ENCODE data around the gene TUBGCP5. TPM values are rescaled to one million over a fixed set of nuclear protein-coding genes. Genes with fewer than 3 reads are reported as not detected.

Gene TUBGCP5
- total RNA-seq, 1 experiment from 2014 or later = 18.8 TPM

DNA sequence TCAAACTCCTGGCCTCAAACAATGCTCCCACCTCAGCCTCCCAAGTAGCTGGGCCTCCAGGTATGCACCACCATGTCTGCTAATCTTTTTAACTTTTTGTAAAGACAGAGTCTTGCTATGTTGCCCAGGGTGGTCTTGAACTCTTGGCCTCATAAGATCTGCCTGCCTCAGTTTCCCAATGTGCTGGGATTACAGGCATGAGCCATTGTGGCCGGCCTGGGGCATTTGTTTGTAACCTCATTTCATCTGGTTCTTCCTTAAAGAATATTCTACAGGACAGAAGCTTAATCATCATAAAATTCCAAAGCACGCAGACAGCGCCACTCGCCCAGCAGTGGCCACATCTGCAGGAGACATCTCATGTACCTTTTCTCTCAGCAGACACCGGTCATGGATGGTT lies 35.6 kb downstream of the TUBGCP5 start (continued):
- TF ChIP-seq ATF3 (CRISPR knock-in tag; conservative IDR thresholded peaks at IDR 0.05) (no peak), ZNF232 (CRISPR knock-in tag; IDR thresholded peaks at IDR 0.05) (no peak), ZNF121 (CRISPR knock-in tag; IDR thresholded peaks at IDR 0.05) (no peak), RORB (CRISPR knock-in tag; IDR thresholded peaks at IDR 0.05) (no peak), GABPB1 (CRISPR knock-in tag; IDR thresholded peaks at IDR 0.05) (no peak), RELA (CRISPR knock-in tag; IDR thresholded peaks at IDR 0.05; ENCODE audit: borderline replicate concordance) (no peak), OVOL2 (CRISPR knock-in tag; IDR thresholded peaks at IDR 0.05; ENCODE audit: borderline replicate concordance) (no peak), ZNF263 (CRISPR knock-in tag; IDR thresholded peaks at IDR 0.05; ENCODE audit: low read depth) (no peak), KAT7 (CRISPR knock-in tag; IDR thresholded peaks at IDR 0.05; ENCODE audit: borderline replicate concordance) (no peak), ZNF317 (CRISPR knock-in tag; IDR thresholded peaks at IDR 0.05; ENCODE audit: borderline replicate concordance, low read depth) (no peak)
- TF ChIP-seq, protein P1, sequence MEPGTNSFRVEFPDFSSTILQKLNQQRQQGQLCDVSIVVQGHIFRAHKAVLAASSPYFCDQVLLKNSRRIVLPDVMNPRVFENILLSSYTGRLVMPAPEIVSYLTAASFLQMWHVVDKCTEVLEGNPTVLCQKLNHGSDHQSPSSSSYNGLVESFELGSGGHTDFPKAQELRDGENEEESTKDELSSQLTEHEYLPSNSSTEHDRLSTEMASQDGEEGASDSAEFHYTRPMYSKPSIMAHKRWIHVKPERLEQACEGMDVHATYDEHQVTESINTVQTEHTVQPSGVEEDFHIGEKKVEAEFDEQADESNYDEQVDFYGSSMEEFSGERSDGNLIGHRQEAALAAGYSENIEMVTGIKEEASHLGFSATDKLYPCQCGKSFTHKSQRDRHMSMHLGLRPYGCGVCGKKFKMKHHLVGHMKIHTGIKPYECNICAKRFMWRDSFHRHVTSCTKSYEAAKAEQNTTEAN (CRISPR knock-in tag; IDR thresholded peaks at IDR 0.05) = no peak
- TF ChIP-seq, protein P2, sequence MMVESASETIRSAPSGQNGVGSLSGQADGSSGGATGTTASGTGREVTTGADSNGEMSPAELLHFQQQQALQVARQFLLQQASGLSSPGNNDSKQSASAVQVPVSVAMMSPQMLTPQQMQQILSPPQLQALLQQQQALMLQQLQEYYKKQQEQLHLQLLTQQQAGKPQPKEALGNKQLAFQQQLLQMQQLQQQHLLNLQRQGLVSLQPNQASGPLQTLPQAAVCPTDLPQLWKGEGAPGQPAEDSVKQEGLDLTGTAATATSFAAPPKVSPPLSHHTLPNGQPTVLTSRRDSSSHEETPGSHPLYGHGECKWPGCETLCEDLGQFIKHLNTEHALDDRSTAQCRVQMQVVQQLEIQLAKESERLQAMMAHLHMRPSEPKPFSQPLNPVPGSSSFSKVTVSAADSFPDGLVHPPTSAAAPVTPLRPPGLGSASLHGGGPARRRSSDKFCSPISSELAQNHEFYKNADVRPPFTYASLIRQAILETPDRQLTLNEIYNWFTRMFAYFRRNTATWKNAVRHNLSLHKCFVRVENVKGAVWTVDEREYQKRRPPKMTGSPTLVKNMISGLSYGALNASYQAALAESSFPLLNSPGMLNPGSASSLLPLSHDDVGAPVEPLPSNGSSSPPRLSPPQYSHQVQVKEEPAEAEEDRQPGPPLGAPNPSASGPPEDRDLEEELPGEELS (CRISPR knock-in tag; IDR thresholded peaks at IDR 0.05) = no peak

- TF ChIP-seq IRF2 (CRISPR knock-in tag; IDR thresholded peaks at IDR 0.05; ENCODE audit: borderline replicate concordance, low read depth) = no peak
- TF ChIP-seq ZNF232 (CRISPR knock-in tag; IDR thresholded peaks at IDR 0.05) = no peak
- no peak for TF ChIP-seq ZNF416 (CRISPR knock-in tag; IDR thresholded peaks at IDR 0.05)
- TF ChIP-seq CDX4 (CRISPR knock-in tag; IDR thresholded peaks at IDR 0.05; ENCODE audit: borderline replicate concordance) = no peak
- TF ChIP-seq EMX1 (CRISPR knock-in tag; IDR thresholded peaks at IDR 0.05) = no peak
- no peak for TF ChIP-seq ZSCAN18 (CRISPR knock-in tag; IDR thresholded peaks at IDR 0.05)
- no peak for TF ChIP-seq NFATC4 (CRISPR knock-in tag; IDR thresholded peaks at IDR 0.05)
- no peak for TF ChIP-seq PRDM15 (CRISPR knock-in tag; IDR thresholded peaks at IDR 0.05)
- TF ChIP-seq CBFB (CRISPR knock-in tag; IDR thresholded peaks at IDR 0.05; ENCODE audit: low read depth) = no peak
- TF ChIP-seq NR3C1 (CRISPR knock-in tag; conservative IDR thresholded peaks at IDR 0.05; ENCODE audit: low read depth) = no peak
- TF ChIP-seq ZNF317 (CRISPR knock-in tag; IDR thresholded peaks at IDR 0.05; ENCODE audit: borderline replicate concordance, low read depth) = no peak
- TF ChIP-seq ZNF219 (CRISPR knock-in tag; IDR thresholded peaks at IDR 0.05; ENCODE audit: borderline replicate concordance) = no peak
- no peak for TF ChIP-seq OVOL2 (CRISPR knock-in tag; IDR thresholded peaks at IDR 0.05; ENCODE audit: borderline replicate concordance)
- ATAC-seq (no peak), DNase-seq (ENCODE audit: low spot score) (no peak)
- Mint-ChIP-seq H3K36me3 (peaks cover 58% of the 10 kb centered on the region), H3K27me3 (ENCODE audit: low read depth) (no peaks in the 10 kb centered on the region), H3K4me3 (no peak overlapping the region), H3K4me1 (no peaks in the 10 kb centered on the region), H3K9me3 (no peaks in the 10 kb centered on the region), H3K27ac (no peak overlapping the region)
- CTCF ChIA-PET = no interaction called here
- POLR2A ChIA-PET = no interaction called here
These were observed 36.4 kb downstream of the TUBGCP5 start for GRCh38 chr15:23002920-23003319.

Measured in WTC11 (cell line).